Endodermal cell (in vitro differentiated cells): ENCODE results near the gene SRSF2. TPM values are rescaled to one million over a fixed set of nuclear protein-coding genes. Genes with fewer than 3 reads are reported as not detected.

ENCODE experiments used
- DNase-seq: peaks from one replicate; pipeline ENCODE4 v3.0.0-alpha.2; 2017
- H3K27ac ChIP-seq: 2 replicates; pipeline ENCODE4 v1.5.1; 2013; ENCODE audit warnings: mild to moderate bottlenecking, low read depth, low read length, moderate library complexity
- H3K27me3 ChIP-seq: 2 replicates; pipeline ENCODE4 v1.6.1; 2013; ENCODE audit warnings: mild to moderate bottlenecking, low read length, moderate library complexity; ENCODE audit not compliant: insufficient read depth, control insufficient read depth, poor library complexity, severe bottlenecking
- H3K36me3 ChIP-seq: 2 replicates; pipeline ENCODE4 v1.7.0; 2013; ENCODE audit warnings: mild to moderate bottlenecking, low read length, moderate library complexity; ENCODE audit not compliant: control insufficient read depth, insufficient read depth
- H3K4me1 ChIP-seq: one replicate; pipeline ENCODE4 v1.7.0; 2013; ENCODE audit warnings: low read length; ENCODE audit not compliant: control insufficient read depth, insufficient read depth
- H3K4me3 ChIP-seq: 2 replicates; pipeline ENCODE4 v1.5.1; 2013; ENCODE audit warnings: mild to moderate bottlenecking, low read length, moderate library complexity
- H3K9ac ChIP-seq: 2 replicates; pipeline ENCODE4 v1.6.1; 2013; ENCODE audit warnings: mild to moderate bottlenecking, low read length, moderate library complexity; ENCODE audit not compliant: poor library complexity, severe bottlenecking; ENCODE audit errors: extremely low read depth
- H3K9me3 ChIP-seq: 2 replicates; pipeline ENCODE4 v1.6.1; 2013; ENCODE audit warnings: mild to moderate bottlenecking, low read length, moderate library complexity; ENCODE audit not compliant: control insufficient read depth
- H3K27ac Mint-ChIP-seq: 2 replicates; pipeline ENCODE4 v1.8.0; 2020; ENCODE audit warnings: mixed read lengths
- H3K27me3 Mint-ChIP-seq: 2 replicates; pipeline ENCODE4 v1.8.0; 2021; ENCODE audit warnings: mild to moderate bottlenecking, mixed read lengths; ENCODE audit not compliant: insufficient read depth
- H3K36me3 Mint-ChIP-seq: 2 replicates; pipeline ENCODE4 v1.8.0; 2020; ENCODE audit warnings: low read depth, mixed read lengths
- H3K4me1 Mint-ChIP-seq: 2 replicates; pipeline ENCODE4 v1.8.0; 2020; ENCODE audit warnings: mixed read lengths
- H3K4me3 Mint-ChIP-seq: 2 replicates; pipeline ENCODE4 v1.8.0; 2020; ENCODE audit warnings: mild to moderate bottlenecking, moderate library complexity, mixed read lengths
- H3K9me3 Mint-ChIP-seq: 2 replicates; pipeline ENCODE4 v1.8.0; 2020; ENCODE audit warnings: mild to moderate bottlenecking, mixed read lengths
- WGBS, 2 experiments: methylation state at CpG; one replicate each; pipeline versions ENCODE4 v1.1.5 to v1.1.7; 2013; ENCODE audit warnings: missing lambda C conversion rate in 2 of 2, mixed read lengths in 1 of 2; ENCODE audit not compliant: insufficient coverage in 1 of 2, insufficient read length in 1 of 2; 5-methylcytosine and 5-hydroxymethylcytosine counted together
- total RNA-seq, 2 donors: library from RNA; stranded (reverse); fragmentation: NEBNext Ultra II Directional in 1 of 2; extraction: Animal tissue kit (Norgen Biotek cat#: 25700) in 1 of 2; gene quantifications; 2 replicates in 1 of 2; 3 replicates in 1 of 2; pipeline ENCODE4 v1.2.1, GENCODE V29; 2021
- TF ChIP-seq, protein P1 (sequence below): fragments of 200-600 bp; sonication (generic); conservative IDR thresholded peaks from 2 replicates; pipeline ENCODE4 v1.5.0; 2021; ENCODE audit warnings: antibody characterized with exemption, mild to moderate bottlenecking

SRSF2 gene
- total RNA-seq, 2 donors from 2014 or later = 255 to 307 TPM

- no peak overlapping the region for H3K9ac ChIP-seq
- no peaks in the 10 kb centered on the region for H3K27me3 ChIP-seq
- Mint-ChIP-seq H3K27me3 (no peaks in the 10 kb centered on the region), H3K4me3 (no peak overlapping the region), H3K4me1 (peaks cover 6% of the 10 kb centered on the region), H3K36me3 (peaks cover 42% of the 10 kb centered on the region), H3K9me3 (no peaks in the 10 kb centered on the region), H3K27ac (no peak overlapping the region)
- WGBS, 2 experiments = 91 to 100% methylated on average over 2 of the region's 2 CpGs
- peaks cover 7% of the 10 kb centered on the region for H3K4me1 ChIP-seq
- DNase-seq = no peak
- peaks cover 65% of the 10 kb centered on the region for H3K36me3 ChIP-seq
- no peak overlapping the region for H3K27ac ChIP-seq
- H3K4me3 ChIP-seq = no peak overlapping the region
- H3K9me3 ChIP-seq = no peaks in the 10 kb centered on the region
- TF ChIP-seq, protein P1, sequence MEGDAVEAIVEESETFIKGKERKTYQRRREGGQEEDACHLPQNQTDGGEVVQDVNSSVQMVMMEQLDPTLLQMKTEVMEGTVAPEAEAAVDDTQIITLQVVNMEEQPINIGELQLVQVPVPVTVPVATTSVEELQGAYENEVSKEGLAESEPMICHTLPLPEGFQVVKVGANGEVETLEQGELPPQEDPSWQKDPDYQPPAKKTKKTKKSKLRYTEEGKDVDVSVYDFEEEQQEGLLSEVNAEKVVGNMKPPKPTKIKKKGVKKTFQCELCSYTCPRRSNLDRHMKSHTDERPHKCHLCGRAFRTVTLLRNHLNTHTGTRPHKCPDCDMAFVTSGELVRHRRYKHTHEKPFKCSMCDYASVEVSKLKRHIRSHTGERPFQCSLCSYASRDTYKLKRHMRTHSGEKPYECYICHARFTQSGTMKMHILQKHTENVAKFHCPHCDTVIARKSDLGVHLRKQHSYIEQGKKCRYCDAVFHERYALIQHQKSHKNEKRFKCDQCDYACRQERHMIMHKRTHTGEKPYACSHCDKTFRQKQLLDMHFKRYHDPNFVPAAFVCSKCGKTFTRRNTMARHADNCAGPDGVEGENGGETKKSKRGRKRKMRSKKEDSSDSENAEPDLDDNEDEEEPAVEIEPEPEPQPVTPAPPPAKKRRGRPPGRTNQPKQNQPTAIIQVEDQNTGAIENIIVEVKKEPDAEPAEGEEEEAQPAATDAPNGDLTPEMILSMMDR = no peak
Observed at GRCh38 chr17:76715496-76715830, 21.7 kb downstream of the SRSF2 start.

- no peak overlapping the region for H3K27ac ChIP-seq
- 37% methylated on average over 4 of the region's 4 CpGs; no CpG with 5 or more reads in 1 of the 2 experiments for WGBS, 2 experiments
- H3K4me3 Mint-ChIP-seq = no peak overlapping the region
Observed at GRCh38 chr17:76714822-76715495, 22.2 kb downstream of the SRSF2 start.

GRCh38 chr17:76714336-76714735 is 22.8 kb downstream of the SRSF2 start:
- TF ChIP-seq, protein P1 = no peak
- Mint-ChIP-seq H3K4me1 (peaks cover 13% of the 10 kb centered on the region), H3K27me3 (peaks cover 4% of the 10 kb centered on the region), H3K27ac (no peak overlapping the region), H3K36me3 (peaks cover 32% of the 10 kb centered on the region), H3K9me3 (no peaks in the 10 kb centered on the region), H3K4me3 (no peak overlapping the region)
- Histone ChIP-seq H3K9me3 (no peaks in the 10 kb centered on the region), H3K27ac (no peak overlapping the region), H3K4me3 (no peak overlapping the region), H3K27me3 (no peaks in the 10 kb centered on the region), H3K4me1 (peaks cover 10% of the 10 kb centered on the region), H3K36me3 (peaks cover 54% of the 10 kb centered on the region), H3K9ac (no peak overlapping the region)
- no peak for DNase-seq
- WGBS, 2 experiments = 89 to 91% methylated on average over 3 to 5 of the region's 5 CpGs

More at GRCh38 chr17:76714822-76715495, 22.2 kb downstream of the SRSF2 start:
- Mint-ChIP-seq H3K36me3 (peaks cover 37% of the 10 kb centered on the region), H3K4me1 (peaks cover 7% of the 10 kb centered on the region), H3K27me3 (no peaks in the 10 kb centered on the region), H3K27ac (no peak overlapping the region), H3K9me3 (no peaks in the 10 kb centered on the region)
- H3K9me3 ChIP-seq = no peaks in the 10 kb centered on the region
- TF ChIP-seq, protein P1 = peak; percentile 95
- peaks cover 60% of the 10 kb centered on the region for H3K36me3 ChIP-seq
- no peaks in the 10 kb centered on the region for H3K27me3 ChIP-seq
- H3K4me1 ChIP-seq = peaks cover 7% of the 10 kb centered on the region
- H3K4me3 ChIP-seq = no peak overlapping the region
- peak; percentile 93 for DNase-seq
- H3K9ac ChIP-seq = no peak overlapping the region
